Upper lobe of left lung (tissue), 6 donors: ENCODE measurements around the gene SLC17A9. TPM values are rescaled to one million over a fixed set of nuclear protein-coding genes. Genes with fewer than 3 reads are reported as not detected.

Source experiments
- ATAC-seq, 2 donors: fragments of 200-7000 bp; cut with Tn5 transposase; one replicate each; pipeline ENCODE4 v1.9.1; 2022; ENCODE audit warnings: mild to moderate bottlenecking in 2 of 2, moderate library complexity in 2 of 2; ENCODE audit not compliant: low FRiP score in 2 of 2
- DNase-seq, 2 donors: peaks; one replicate each; pipeline ENCODE4 v3.0.0-alpha.2; 2019 to 2020
- H3K27ac ChIP-seq, 4 donors: fragments of 200-600 bp; sonication (generic); one replicate each; pipeline ENCODE4 v1.5.1; 2016 to 2019
- H3K27me3 ChIP-seq, 4 donors: fragments of 200-600 bp; sonication (generic); one replicate each; pipeline ENCODE4 v1.5.1; 2017 to 2019
- H3K36me3 ChIP-seq, 4 donors: fragments of 200-600 bp; sonication (generic); one replicate each; pipeline ENCODE4 v1.5.1; 2016 to 2019
- H3K4me1 ChIP-seq, 4 donors: fragments of 200-600 bp; sonication (generic); one replicate each; pipeline ENCODE4 v1.5.1; 2018 to 2019
- H3K4me3 ChIP-seq, 4 donors: fragments of 200-600 bp; sonication (generic); one replicate each; pipeline ENCODE4 v1.5.1; 2017 to 2019; ENCODE audit warnings: mild to moderate bottlenecking in 2 of 4, moderate library complexity in 1 of 4
- H3K9me3 ChIP-seq, 4 donors: fragments of 200-600 bp; sonication (generic); one replicate each; pipeline ENCODE4 v1.5.1; 2018 to 2019
- CTCF ChIP-seq, 6 experiments: fragments of 450-650 bp in 4 of 6; fragments of 200-600 bp in 2 of 6; sonication (generic) in 2 of 6; IDR thresholded peaks; one replicate each; pipeline ENCODE4 v1.5.1; 2016 to 2019; ENCODE audit warnings: antibody characterized with exemption in 6 of 6
- EP300 ChIP-seq, 4 donors: sonication (generic); formaldehyde crosslinking; IDR thresholded peaks; one replicate each; pipeline ENCODE4 v1.5.1; 2017; ENCODE audit warnings: antibody characterized with exemption in 4 of 4, control low read depth in 2 of 4
- POLR2A ChIP-seq, 4 donors: fragments of 450-650 bp; IDR thresholded peaks; one replicate each; pipeline ENCODE4 v1.5.1; 2016 to 2017; ENCODE audit warnings: antibody characterized with exemption in 4 of 4, mild to moderate bottlenecking in 2 of 4
- POLR2AphosphoS5 ChIP-seq, 2 donors: sonication (generic); formaldehyde crosslinking; IDR thresholded peaks; one replicate each; pipeline ENCODE4 v1.5.1; 2017; ENCODE audit warnings: antibody characterized with exemption in 2 of 2
- WGBS, 2 donors: methylation state at CpG; one replicate each; pipeline ENCODE4 v1.1.5; 2017 to 2018; 5-methylcytosine and 5-hydroxymethylcytosine counted together
- total RNA-seq, 6 donors: library from RNA; depleted of rRNA in 4 of 6; stranded (reverse); fragments of >200 nt in 4 of 6; gene quantifications; one replicate each; pipeline versions ENCODE4 v1.1.0 to v1.2.1, GENCODE V29; 2016 to 2021
- donor health status: DM: no; HTN: no; CAD: no; lungs with moderate emphysema.
- donor health status: DM: no; HTN: yes; CAD: no; lungs with severe emphysema.

Gene SLC17A9
- total RNA-seq, 6 donors from 2014 or later = 3.8 to 18.5 (median 14.4) TPM

DNA sequence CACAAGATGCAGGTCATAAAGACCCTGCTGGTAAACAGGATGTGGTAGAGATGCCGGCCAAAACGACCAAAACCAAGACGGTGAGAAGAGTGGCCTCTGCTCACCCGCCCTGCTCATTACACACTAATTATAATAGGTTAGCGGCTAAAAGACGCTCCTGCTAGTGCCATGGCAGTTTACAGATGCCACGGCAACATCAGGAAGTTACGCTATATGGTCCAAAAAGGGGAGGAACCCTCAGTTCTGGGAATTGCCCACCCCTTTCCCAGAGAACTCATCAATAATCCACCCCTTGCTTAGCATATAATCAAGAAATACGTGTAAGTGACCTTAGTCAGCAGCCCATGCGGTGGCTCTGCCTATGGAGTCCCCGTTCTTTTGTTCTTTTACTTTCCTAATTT, 36.7 kb downstream of the SLC17A9 start:
- H3K36me3 ChIP-seq = no peaks in the 10 kb centered on the region
- H3K27me3 ChIP-seq = peaks cover 0 to 11% (median 0%) of the 10 kb centered on the region in 4 donors
- no peak for TF ChIP-seq EP300 (IDR thresholded peaks at IDR 0.05)
- no peak for TF ChIP-seq CTCF (IDR thresholded peaks at IDR 0.05)
- TF ChIP-seq POLR2AphosphoS5 (IDR thresholded peaks at IDR 0.05) = no peak
- TF ChIP-seq POLR2A (IDR thresholded peaks at IDR 0.05) = no peak
- H3K4me1 ChIP-seq = no peaks in the 10 kb centered on the region
- WGBS, 2 donors = 51 to 55% methylated on average over 11 of the region's 11 CpGs
- ATAC-seq (no peak), DNase-seq (no peak)
- H3K27ac ChIP-seq = no peak overlapping the region
- H3K4me3 ChIP-seq = peak overlapping the region in 2 of 4 donors; percentile 10 to 29
- no peaks in the 10 kb centered on the region for H3K9me3 ChIP-seq

DNA sequence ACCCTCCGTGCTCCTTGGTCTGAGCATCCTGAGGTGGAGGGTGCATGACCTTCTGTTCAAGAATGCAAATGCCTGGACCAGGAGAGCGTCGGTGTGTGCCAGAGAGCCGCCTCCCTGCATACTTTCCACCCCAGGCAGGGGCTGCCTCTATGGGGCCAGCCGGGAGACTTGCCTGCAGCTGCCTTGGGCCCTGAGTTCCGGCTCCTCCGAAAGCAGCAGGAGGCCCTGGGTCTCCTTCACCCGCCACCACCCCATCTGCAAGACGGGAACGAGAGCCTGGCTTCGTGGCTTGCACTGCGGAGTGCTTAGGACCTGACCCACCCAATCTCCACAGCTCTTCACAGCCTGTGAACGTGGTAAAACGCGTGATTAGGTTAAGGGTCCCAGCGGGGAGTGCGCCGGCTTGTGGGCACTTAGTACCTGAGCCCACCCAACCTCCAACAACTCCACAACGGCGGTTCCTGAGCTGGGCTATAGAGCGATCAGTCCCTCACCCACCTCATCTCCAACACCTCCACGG, 37.9 kb downstream of the SLC17A9 start:
- WGBS, 2 donors = 71 to 77% methylated on average over 11 to 22 of the region's 22 CpGs
- Histone ChIP-seq H3K27me3 (peaks cover 0 to 11% (median 0%) of the 10 kb centered on the region in 4 donors), H3K4me1 (no peaks in the 10 kb centered on the region)

GRCh38 chr20:62991196-62991807, 38.8 kb downstream of the SLC17A9 start:
- WGBS, 2 donors = 72 to 84% methylated on average over 8 to 13 of the region's 13 CpGs
- H3K27ac ChIP-seq = no peak overlapping the region

More for the DNA sequence above, 37.9 kb downstream of the SLC17A9 start:
- DNase-seq (no peak), ATAC-seq (no peak)
- H3K27ac ChIP-seq = no peak overlapping the region
- no peaks in the 10 kb centered on the region for H3K36me3 ChIP-seq
- no peak overlapping the region for H3K4me3 ChIP-seq
- TF ChIP-seq EP300 (IDR thresholded peaks at IDR 0.05) (no peak), POLR2AphosphoS5 (IDR thresholded peaks at IDR 0.05) (no peak), POLR2A (IDR thresholded peaks at IDR 0.05) (no peak), CTCF (IDR thresholded peaks at IDR 0.05) (no peak)
- no peaks in the 10 kb centered on the region for H3K9me3 ChIP-seq

DNA sequence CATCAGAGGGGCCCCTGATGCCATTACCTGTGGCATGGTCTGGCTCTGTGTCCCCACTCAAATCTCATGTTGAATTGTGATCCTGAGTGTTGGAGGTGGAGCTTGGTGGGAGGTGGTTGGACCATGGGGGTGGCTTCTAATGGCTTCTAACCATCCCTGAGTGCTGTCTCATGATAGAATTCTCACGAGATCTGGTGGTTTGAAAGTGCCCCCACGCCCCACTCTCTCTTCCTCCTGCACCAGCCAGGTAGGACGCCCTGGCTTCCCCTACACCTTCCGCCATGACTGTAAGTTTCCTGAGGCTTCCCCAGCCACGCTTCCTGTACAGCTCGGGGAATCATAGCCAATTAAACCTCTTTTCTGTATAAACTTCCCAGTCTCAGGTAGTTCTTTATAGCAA, 39.4 kb downstream of the SLC17A9 start:
- no peaks in the 10 kb centered on the region for H3K9me3 ChIP-seq
- no peak for DNase-seq
- no peaks in the 10 kb centered on the region for H3K4me1 ChIP-seq
- H3K27ac ChIP-seq = no peak overlapping the region
- H3K27me3 ChIP-seq = peaks cover 0 to 5% (median 0%) of the 10 kb centered on the region in 4 donors
- H3K4me3 ChIP-seq = no peak overlapping the region
- WGBS, 2 donors = 61 to 72% methylated on average over 6 of the region's 6 CpGs
- no peak for TF ChIP-seq POLR2AphosphoS5 (IDR thresholded peaks at IDR 0.05)
- TF ChIP-seq CTCF (IDR thresholded peaks at IDR 0.05) = no peak
- TF ChIP-seq EP300 (IDR thresholded peaks at IDR 0.05) = no peak
- TF ChIP-seq POLR2A (IDR thresholded peaks at IDR 0.05) = no peak
- ATAC-seq = no peak
- no peaks in the 10 kb centered on the region for H3K36me3 ChIP-seq

More at GRCh38 chr20:62991196-62991807, 38.8 kb downstream of the SLC17A9 start:
- DNase-seq = no peak
- Histone ChIP-seq H3K4me3 (no peak overlapping the region), H3K4me1 (no peaks in the 10 kb centered on the region), H3K27me3 (peaks cover 0 to 7% (median 0%) of the 10 kb centered on the region in 4 donors), H3K9me3 (no peaks in the 10 kb centered on the region), H3K36me3 (no peaks in the 10 kb centered on the region)
- no peak for TF ChIP-seq EP300 (IDR thresholded peaks at IDR 0.05)
- no peak for TF ChIP-seq POLR2AphosphoS5 (IDR thresholded peaks at IDR 0.05)
- TF ChIP-seq CTCF (IDR thresholded peaks at IDR 0.05) = no peak
- no peak for ATAC-seq
